Loucy (cell line): ENCODE measurements around the gene ANO2.

Experiments
- H2AFZ ChIP-seq: fragments of 200-600 bp; sonication (generic); 2 replicates; pipeline ENCODE4 v1.6.0; 2016; ENCODE audit warnings: antibody characterized with exemption, mild to moderate bottlenecking, low read length, moderate library complexity
- H3F3A ChIP-seq: fragments of 200-600 bp; 2 replicates; pipeline ENCODE4 v1.6.0; 2016; ENCODE audit warnings: antibody characterized with exemption, low read depth, mild to moderate bottlenecking
- H3K27me3 ChIP-seq: fragments of 200-600 bp; sonication (generic); 2 replicates; pipeline ENCODE4 v1.6.1; 2014; ENCODE audit warnings: low read length, mild to moderate bottlenecking; ENCODE audit not compliant: insufficient read depth, poor library complexity, severe bottlenecking
- H3K36me3 ChIP-seq: fragments of 200-600 bp; sonication (generic); 2 replicates; pipeline ENCODE4 v1.6.1; 2016; ENCODE audit warnings: low read length; ENCODE audit not compliant: insufficient read depth
- H3K4me1 ChIP-seq: fragments of 200-600 bp; sonication (generic); 2 replicates; pipeline ENCODE4 v1.5.1; 2014; ENCODE audit warnings: low read length, mild to moderate bottlenecking; ENCODE audit not compliant: insufficient read depth, poor library complexity, severe bottlenecking
- H3K4me2 ChIP-seq: fragments of 200-600 bp; sonication (generic); 2 replicates; pipeline ENCODE4 v1.6.0; 2014; ENCODE audit warnings: antibody characterized with exemption, low read length, low read depth, mild to moderate bottlenecking; ENCODE audit not compliant: poor library complexity, severe bottlenecking
- H3K4me3 ChIP-seq: fragments of 200-600 bp; sonication (generic); 2 replicates; pipeline ENCODE4 v1.5.1; 2014; ENCODE audit warnings: low read length, mild to moderate bottlenecking, mixed read lengths; ENCODE audit not compliant: poor library complexity, severe bottlenecking
- H3K79me2 ChIP-seq: fragments of 200-600 bp; sonication (generic); 2 replicates; pipeline ENCODE4 v1.6.1; 2014; ENCODE audit warnings: low read length; ENCODE audit not compliant: insufficient read depth
- H3K9ac ChIP-seq: fragments of 200-600 bp; sonication (generic); 2 replicates; pipeline ENCODE4 v1.6.0; 2014; ENCODE audit warnings: mild to moderate bottlenecking, low read depth, low read length, moderate library complexity; ENCODE audit not compliant: poor library complexity, severe bottlenecking
- H3K9me2 ChIP-seq: fragments of 200-600 bp; sonication (generic); replicated peaks from 2 replicates; pipeline ENCODE4 v1.6.1; 2016; ENCODE audit warnings: low read depth, low read length, mixed read lengths
- H3K9me3 ChIP-seq: fragments of 200-600 bp; sonication (generic); 2 replicates; pipeline ENCODE4 v1.6.1; 2014; ENCODE audit warnings: mild to moderate bottlenecking, antibody characterized with exemption, low read length, low read depth; ENCODE audit not compliant: insufficient read depth
- H4K20me1 ChIP-seq: fragments of 200-600 bp; sonication (generic); 2 replicates; pipeline ENCODE4 v1.6.0; 2014; ENCODE audit warnings: antibody characterized with exemption, low read length, mild to moderate bottlenecking; ENCODE audit not compliant: insufficient read depth, poor library complexity, severe bottlenecking
- EZH2phosphoT487 ChIP-seq: fragments of 200-600 bp; IDR thresholded peaks from 2 replicates; pipeline ENCODE4 v1.6.1; 2018; ENCODE audit warnings: antibody characterized with exemption, mild to moderate bottlenecking, moderate library complexity, borderline replicate concordance
- TF ChIP-seq, protein P1 (sequence below): fragments of 200-600 bp; sonication (generic); conservative IDR thresholded peaks from 2 replicates; pipeline ENCODE4 v1.5.1; 2014; ENCODE audit warnings: mild to moderate bottlenecking, antibody characterized with exemption, low read length

Gene ANO2

DNA sequence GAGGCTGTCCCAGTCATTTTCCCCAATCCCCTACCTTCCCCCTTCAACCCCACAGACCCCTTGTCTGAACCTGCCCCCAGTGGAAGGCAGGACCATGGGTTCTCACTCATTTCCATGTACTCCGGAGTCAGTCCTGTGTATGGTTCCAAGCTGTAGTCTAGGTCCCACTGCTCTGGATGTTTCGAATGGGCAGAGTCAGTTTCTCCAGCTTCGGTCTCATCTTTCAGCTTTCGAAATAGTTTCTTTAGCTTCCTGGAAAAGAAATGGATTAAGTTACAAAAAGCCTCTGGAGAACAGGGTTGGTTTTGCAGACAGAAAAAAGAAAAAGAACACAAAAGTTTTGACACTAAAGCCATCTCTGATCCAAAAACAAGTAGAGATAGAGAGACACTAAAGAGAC is 345.7 kb downstream of the ANO2 start:
- no peak overlapping the region for H3K4me3 ChIP-seq

DNA sequence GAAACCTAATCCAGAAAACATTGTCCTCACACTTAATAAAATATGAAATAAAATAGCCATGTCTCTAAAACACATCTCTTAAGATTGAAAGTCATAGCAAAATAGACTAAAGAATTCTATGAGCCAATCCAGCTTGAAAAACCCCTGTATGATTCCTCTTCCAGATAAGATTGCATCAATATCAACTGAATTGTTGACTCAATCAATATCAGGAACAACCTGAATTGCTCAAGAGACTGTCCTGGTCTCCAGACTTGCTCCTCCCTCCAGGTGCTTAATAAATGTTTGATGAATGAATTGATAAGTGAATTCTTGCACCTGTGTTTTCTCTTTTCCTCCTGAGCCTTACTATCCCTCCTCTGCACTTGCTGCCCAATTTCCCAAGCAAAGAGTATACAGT is 351.1 kb downstream of the ANO2 start:
- Histone ChIP-seq H3K4me1 (no peaks in the 10 kb centered on the region), H4K20me1 (no peaks in the 10 kb centered on the region), H3K9me3 (no peaks in the 10 kb centered on the region), H3K79me2 (no peaks in the 10 kb centered on the region), H3K4me2 (no peak overlapping the region), H3K36me3 (no peaks in the 10 kb centered on the region), H3K9ac (no peak overlapping the region), H3K27me3 (no peaks in the 10 kb centered on the region), H3K4me3 (no peak overlapping the region), H3F3A (no peaks in the 10 kb centered on the region), H3K9me2 (no peaks in the 10 kb centered on the region), H2AFZ (no peak overlapping the region)
- TF ChIP-seq EZH2phosphoT487 = no peak
- TF ChIP-seq, protein P1, sequence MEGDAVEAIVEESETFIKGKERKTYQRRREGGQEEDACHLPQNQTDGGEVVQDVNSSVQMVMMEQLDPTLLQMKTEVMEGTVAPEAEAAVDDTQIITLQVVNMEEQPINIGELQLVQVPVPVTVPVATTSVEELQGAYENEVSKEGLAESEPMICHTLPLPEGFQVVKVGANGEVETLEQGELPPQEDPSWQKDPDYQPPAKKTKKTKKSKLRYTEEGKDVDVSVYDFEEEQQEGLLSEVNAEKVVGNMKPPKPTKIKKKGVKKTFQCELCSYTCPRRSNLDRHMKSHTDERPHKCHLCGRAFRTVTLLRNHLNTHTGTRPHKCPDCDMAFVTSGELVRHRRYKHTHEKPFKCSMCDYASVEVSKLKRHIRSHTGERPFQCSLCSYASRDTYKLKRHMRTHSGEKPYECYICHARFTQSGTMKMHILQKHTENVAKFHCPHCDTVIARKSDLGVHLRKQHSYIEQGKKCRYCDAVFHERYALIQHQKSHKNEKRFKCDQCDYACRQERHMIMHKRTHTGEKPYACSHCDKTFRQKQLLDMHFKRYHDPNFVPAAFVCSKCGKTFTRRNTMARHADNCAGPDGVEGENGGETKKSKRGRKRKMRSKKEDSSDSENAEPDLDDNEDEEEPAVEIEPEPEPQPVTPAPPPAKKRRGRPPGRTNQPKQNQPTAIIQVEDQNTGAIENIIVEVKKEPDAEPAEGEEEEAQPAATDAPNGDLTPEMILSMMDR = no peak

More for the DNA sequence above, 345.7 kb downstream of the ANO2 start:
- Histone ChIP-seq H3K9me2 (no peaks in the 10 kb centered on the region), H3K27me3 (peaks cover 6% of the 10 kb centered on the region), H4K20me1 (no peaks in the 10 kb centered on the region), H3K36me3 (no peaks in the 10 kb centered on the region), H3K4me1 (no peaks in the 10 kb centered on the region), H2AFZ (no peak overlapping the region), H3F3A (no peaks in the 10 kb centered on the region), H3K4me2 (no peak overlapping the region), H3K9ac (no peak overlapping the region), H3K79me2 (no peaks in the 10 kb centered on the region), H3K9me3 (no peaks in the 10 kb centered on the region)
- TF ChIP-seq, protein P1 = no peak
- TF ChIP-seq EZH2phosphoT487 = no peak

DNA sequence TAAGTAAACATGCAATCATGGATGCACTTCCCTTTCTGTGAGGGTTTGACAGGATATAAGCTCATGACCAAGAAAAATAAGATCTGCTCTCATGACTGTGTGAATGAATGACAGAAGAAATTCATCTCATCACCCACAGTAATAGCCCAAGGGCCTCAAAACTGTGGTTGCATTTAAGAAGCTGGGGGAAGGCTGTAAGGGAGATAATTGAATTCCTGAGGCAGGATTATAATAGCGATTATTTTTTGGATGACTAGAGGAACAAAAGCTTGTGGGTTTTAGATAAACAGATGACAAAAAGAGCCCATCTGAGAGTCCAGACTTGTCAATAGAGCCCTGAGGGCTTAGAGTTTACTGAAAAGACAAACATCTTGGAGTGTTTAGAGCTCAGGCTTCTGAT is 352.0 kb downstream of the ANO2 start:
- Histone ChIP-seq H3K9ac (no peak overlapping the region), H3K27me3 (no peaks in the 10 kb centered on the region), H2AFZ (no peak overlapping the region), H3K4me2 (no peak overlapping the region), H3F3A (no peaks in the 10 kb centered on the region), H3K9me2 (no peaks in the 10 kb centered on the region), H3K4me3 (no peak overlapping the region), H3K9me3 (no peaks in the 10 kb centered on the region), H4K20me1 (no peaks in the 10 kb centered on the region), H3K36me3 (no peaks in the 10 kb centered on the region), H3K79me2 (no peaks in the 10 kb centered on the region), H3K4me1 (no peaks in the 10 kb centered on the region)
- TF ChIP-seq, protein P1 = no peak
- no peak for TF ChIP-seq EZH2phosphoT487
